ENCODE results near the gene FKBP10.
"Not testable (repeated sequence)": the region's sequence is repeated elsewhere in the genome, so short reads cannot be mapped to it uniquely, and the experiment has no call there.

Gene FKBP10

GRCh38 chr17:41811549-41812380 is 1.0 kb upstream of the FKBP10 start, which contains the start of gene P3H4:
Gene P3H4, minus strand, starts transcription at chr17:41811949. Its CDS starts 34 bp downstream, at chr17:41811915.
- DNase-seq = peak; percentile 65 to 70

- DNase-seq = no peak
Measured at GRCh38 chr17:41813152-41813680, 412 bp downstream of the FKBP10 start.

- DNase-seq = no peak
Measured at GRCh38 chr17:41813699-41814124, 908 bp downstream of the FKBP10 start.

- DNase-seq = no peak
Measured at GRCh38 chr17:41814195-41814594, 1.4 kb downstream of the FKBP10 start.

GRCh38 chr17:41816637-41817320 is 4.0 kb downstream of the FKBP10 start:
- DNase-seq = no peak

GRCh38 chr17:41818024-41818423 is 5.2 kb downstream of the FKBP10 start:
- no peak for DNase-seq

GRCh38 chr17:41821776-41822175 is 9.0 kb downstream of the FKBP10 start:
- DNase-seq = no peak

- no peak for DNase-seq
Measured at GRCh38 chr17:41822216-41823140, 9.7 kb downstream of the FKBP10 start.

- no peak for DNase-seq
Measured at GRCh38 chr17:41823141-41823524, 10.3 kb downstream of the FKBP10 start.

GRCh38 chr17:41823580-41823979 is 10.8 kb downstream of the FKBP10 start:
- no peak for DNase-seq

- no peak for DNase-seq
Measured at GRCh38 chr17:41824086-41824485, 11.3 kb downstream of the FKBP10 start.

- DNase-seq = no peak
Measured at GRCh38 chr17:41825175-41825845, 12.5 kb downstream of the FKBP10 start.

- DNase-seq = not testable (repeated sequence)
Measured at GRCh38 chr17:41829961-41830360, 17.2 kb downstream of the FKBP10 start.

- no peak for DNase-seq
Measured at GRCh38 chr17:41835214-41835799, 22.5 kb downstream of the FKBP10 start.

- peak; percentile 52 to 64 for DNase-seq
Measured at GRCh38 chr17:41835800-41836549, 23.2 kb downstream of the FKBP10 start, which contains the start of gene NT5C3B. Gene NT5C3B, minus strand, starts transcription at chr17:41836232. Its CDS starts 39 bp downstream, at chr17:41836193.

GRCh38 chr17:41836550-41837196 is 23.9 kb downstream of the FKBP10 start:
- no peak for DNase-seq

GRCh38 chr17:41837761-41838538 is 25.1 kb downstream of the FKBP10 start, which contains the start of gene KLHL10:
Gene KLHL10, plus strand, starts transcription at chr17:41837825. Its CDS starts 108 bp downstream, at chr17:41837933.
- no peak for DNase-seq

- not testable (repeated sequence) for DNase-seq
Measured at GRCh38 chr17:41839448-41839847, 26.6 kb downstream of the FKBP10 start.

GRCh38 chr17:41840781-41841180 is 28.0 kb downstream of the FKBP10 start:
- DNase-seq = not testable (repeated sequence)

Measured in stimulated activated CD4-positive, alpha-beta T cell treated with anti-CD3 and anti-CD28 coated beads, Interleukin-4, amount 100 ng/mL, for 4 hours (primary cell).